ENCODE measurements around the gene OR10H2.

The OR10H2 gene

DNA sequence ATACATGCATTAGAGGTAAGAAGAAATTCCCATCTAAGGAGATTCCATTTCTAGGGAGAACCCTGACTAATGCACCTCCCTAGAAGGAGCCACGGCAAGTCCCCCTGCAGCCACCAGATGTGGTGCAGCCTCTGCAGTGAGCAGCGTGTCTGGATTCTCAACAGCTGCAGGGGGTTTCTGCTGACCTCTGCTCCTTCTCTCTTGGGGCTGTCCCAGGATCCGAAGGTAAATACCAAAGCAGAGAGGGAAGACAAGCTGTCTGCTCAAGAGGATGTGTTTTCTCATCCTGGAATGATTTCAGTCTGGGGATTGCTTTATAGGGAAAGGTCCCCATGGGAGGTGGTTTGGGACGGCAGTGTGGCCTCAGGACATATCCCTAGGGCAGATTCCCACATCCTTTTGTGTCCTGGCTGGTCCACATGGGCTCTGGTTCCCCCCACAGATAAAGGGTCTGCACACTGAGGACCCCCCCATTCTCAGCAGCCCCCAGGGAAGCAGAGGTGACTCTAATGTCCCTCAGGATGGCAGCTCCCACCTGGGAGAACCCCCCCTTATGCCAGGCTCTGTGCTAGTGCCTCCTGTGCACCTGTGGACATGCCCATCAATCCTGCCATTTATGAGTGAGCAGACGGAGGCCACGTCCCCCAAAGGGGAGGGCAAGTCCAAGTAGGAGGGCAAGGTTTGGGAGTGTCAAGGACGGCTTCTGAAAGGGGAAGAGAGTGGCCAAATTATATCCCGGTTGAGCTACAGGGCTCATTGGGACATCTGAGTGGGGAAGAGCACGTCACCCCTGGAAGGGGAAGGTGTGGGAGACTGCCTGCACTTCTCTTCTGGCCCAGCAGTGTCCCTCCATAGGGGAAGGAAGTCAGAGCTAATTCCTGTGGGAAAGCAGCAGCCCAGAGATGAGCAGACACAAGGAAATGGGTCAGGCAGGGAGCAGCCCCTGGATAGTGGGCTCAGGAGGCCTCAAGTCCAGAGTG is 49.5 kb downstream of the OR10H2 start:
- H3K4me3 ChIP-seq (ENCODE audit: low read depth, low read length), result no peak overlapping the region
- no peak for DNase-seq (ENCODE audit: low read depth, low spot score)
- ChIA-PET POLR2A (no interaction called here), CTCF (no interaction called here)
- TF ChIP-seq, protein P1, sequence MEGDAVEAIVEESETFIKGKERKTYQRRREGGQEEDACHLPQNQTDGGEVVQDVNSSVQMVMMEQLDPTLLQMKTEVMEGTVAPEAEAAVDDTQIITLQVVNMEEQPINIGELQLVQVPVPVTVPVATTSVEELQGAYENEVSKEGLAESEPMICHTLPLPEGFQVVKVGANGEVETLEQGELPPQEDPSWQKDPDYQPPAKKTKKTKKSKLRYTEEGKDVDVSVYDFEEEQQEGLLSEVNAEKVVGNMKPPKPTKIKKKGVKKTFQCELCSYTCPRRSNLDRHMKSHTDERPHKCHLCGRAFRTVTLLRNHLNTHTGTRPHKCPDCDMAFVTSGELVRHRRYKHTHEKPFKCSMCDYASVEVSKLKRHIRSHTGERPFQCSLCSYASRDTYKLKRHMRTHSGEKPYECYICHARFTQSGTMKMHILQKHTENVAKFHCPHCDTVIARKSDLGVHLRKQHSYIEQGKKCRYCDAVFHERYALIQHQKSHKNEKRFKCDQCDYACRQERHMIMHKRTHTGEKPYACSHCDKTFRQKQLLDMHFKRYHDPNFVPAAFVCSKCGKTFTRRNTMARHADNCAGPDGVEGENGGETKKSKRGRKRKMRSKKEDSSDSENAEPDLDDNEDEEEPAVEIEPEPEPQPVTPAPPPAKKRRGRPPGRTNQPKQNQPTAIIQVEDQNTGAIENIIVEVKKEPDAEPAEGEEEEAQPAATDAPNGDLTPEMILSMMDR (IDR thresholded peaks at IDR 0.05; ENCODE audit: insufficient read depth, low read length, missing control alignments), result no peak

Measured in AG04449 (cell line).